B cell (primary cell): ENCODE data around the gene DCHS2. TPM values are rescaled to one million over a fixed set of nuclear protein-coding genes. Genes with fewer than 3 reads are reported as not detected.

Experiments used
- ATAC-seq: fragments of 200-7000 bp; cut with Tn5 transposase; one replicate; pipeline ENCODE4 v1.10.0; 2021; ENCODE audit warnings: low read depth, mild to moderate bottlenecking, moderate number of reproducible peaks, moderate library complexity
- CTCF ChIA-PET: fragments of 350-600 bp; sonication (Branson Sonifier 250); formaldehyde crosslinking; loops from one replicate; lab custom pipeline; 2021; ENCODE audit warnings: antibody characterized with exemption, inconsistent platforms; lab: Charles Lee
- POLR2A ChIA-PET: fragments of 350-600 bp; sonication (Branson Sonifier 250); formaldehyde crosslinking; loops from one replicate; lab custom pipeline; 2021; ENCODE audit warnings: antibody characterized with exemption; lab: Charles Lee
- DNase-seq: peaks from one replicate; pipeline ENCODE4 v3.0.0; 2013
- H2AFZ ChIP-seq: 2 replicates; pipeline ENCODE4 v1.6.1; 2012; ENCODE audit warnings: mild to moderate bottlenecking, low read depth, low read length; ENCODE audit not compliant: insufficient read depth, poor library complexity, severe bottlenecking
- H3K27ac ChIP-seq, 2 donors: 1 replicate in 1 of 2; 2 replicates in 1 of 2; pipeline ENCODE4 v1.5.1; 2012 to 2013; ENCODE audit warnings: low read length in 2 of 2, mild to moderate bottlenecking in 2 of 2, moderate library complexity in 1 of 2
- H3K27me3 ChIP-seq, 4 experiments: fragments of 200-600 bp in 1 of 4; sonication (generic) in 1 of 4; replicated peaks in 1 of 4; 1 replicate in 2 of 4; 2 replicates in 2 of 4; pipeline versions ENCODE4 v1.6.1 to v1.7.0; 2013 to 2016; ENCODE audit warnings: low read length in 3 of 4, mild to moderate bottlenecking in 2 of 4, mixed read lengths in 1 of 4, moderate library complexity in 1 of 4; ENCODE audit not compliant: insufficient read depth in 4 of 4, control insufficient read depth in 3 of 4; ENCODE audit errors: control extremely low read depth in 1 of 4
- H3K36me3 ChIP-seq, 2 experiments: replicated peaks in 1 of 2; 1 replicate in 1 of 2; 2 replicates in 1 of 2; pipeline versions ENCODE4 v1.6.1 to v1.7.1; 2013; ENCODE audit warnings: low read length in 1 of 2; ENCODE audit not compliant: insufficient read depth in 2 of 2, control insufficient read depth in 1 of 2; ENCODE audit errors: control extremely low read depth in 1 of 2, extremely low read depth in 1 of 2
- H3K4me1 ChIP-seq, 2 donors: fragments of 200-600 bp in 1 of 2; sonication (generic) in 1 of 2; 1 replicate in 1 of 2; 2 replicates in 1 of 2; pipeline versions ENCODE4 v1.5.1 to v1.6.1; 2013 to 2017; ENCODE audit warnings: low read length in 2 of 2; ENCODE audit not compliant: control insufficient read depth in 2 of 2, insufficient read depth in 2 of 2
- H3K4me2 ChIP-seq: replicated peaks from 2 replicates; pipeline ENCODE3; 2012; ENCODE audit warnings: mild to moderate bottlenecking, low read depth, low read length; ENCODE audit not compliant: poor library complexity, severe bottlenecking
- H3K4me3 ChIP-seq, 5 experiments: fragments of 200-600 bp in 1 of 5; sonication (generic) in 1 of 5; 1 replicate in 3 of 5; 2 replicates in 2 of 5; pipeline versions ENCODE4 v1.5.1 to v1.7.0; 2011 to 2016; ENCODE audit warnings: low read length in 4 of 5, mild to moderate bottlenecking in 4 of 5, low read depth in 2 of 5, control low read depth in 1 of 5, moderate library complexity in 1 of 5; ENCODE audit not compliant: insufficient read depth in 1 of 5; ENCODE audit errors: control extremely low read depth in 1 of 5, extremely low read depth in 1 of 5
- H3K79me2 ChIP-seq: fragments of 200-600 bp; sonication (generic); one replicate; pipeline ENCODE4 v1.6.0; 2016; ENCODE audit warnings: low read length; ENCODE audit not compliant: control insufficient read depth, insufficient read depth
- H3K9ac ChIP-seq: fragments of 200-600 bp; sonication (generic); 2 replicates; pipeline ENCODE4 v1.6.1; 2017; ENCODE audit warnings: mild to moderate bottlenecking, low read length, moderate library complexity
- H3K9me3 ChIP-seq, 3 donors: one replicate each; pipeline versions ENCODE4 v1.6.1 to v1.7.1; 2013; ENCODE audit warnings: low read length in 2 of 3; ENCODE audit not compliant: control insufficient read depth in 2 of 3, insufficient read depth in 1 of 3; ENCODE audit errors: control extremely low read depth in 1 of 3
- H4K20me1 ChIP-seq: 2 replicates; pipeline ENCODE4 v1.6.0; 2012; ENCODE audit warnings: mild to moderate bottlenecking, low read length; ENCODE audit not compliant: insufficient read depth, control insufficient read depth, poor library complexity, severe bottlenecking
- H3K27ac Mint-ChIP-seq: one replicate; pipeline ENCODE4 v1.8.0; 2021; ENCODE audit warnings: mixed read lengths
- H3K27me3 Mint-ChIP-seq: one replicate; pipeline ENCODE4 v1.8.0; 2021; ENCODE audit warnings: mixed read lengths
- H3K4me1 Mint-ChIP-seq: one replicate; pipeline ENCODE4 v1.8.0; 2021; ENCODE audit warnings: mixed read lengths
- H3K4me3 Mint-ChIP-seq: one replicate; pipeline ENCODE4 v1.8.0; 2021; ENCODE audit warnings: mixed read lengths
- H3K9me3 Mint-ChIP-seq: one replicate; pipeline ENCODE4 v1.8.0; 2022; ENCODE audit warnings: mixed read lengths; ENCODE audit not compliant: insufficient read depth
- CTCF ChIP-seq: fragments of 200-600 bp; IDR thresholded peaks from one replicate; pipeline ENCODE4 v1.8.0; 2022; ENCODE audit warnings: antibody characterized with exemption, mild to moderate bottlenecking
- EZH2 ChIP-seq: IDR thresholded peaks from 2 replicates; pipeline ENCODE4 v1.6.1; 2012; ENCODE audit warnings: borderline replicate concordance, low read depth, mild to moderate bottlenecking, moderate library complexity, low read length; ENCODE audit not compliant: insufficient read depth, poor library complexity, severe bottlenecking
- WGBS: methylation state at CpG from one replicate; pipeline ENCODE4 v1.1.5; 2013; ENCODE audit warnings: missing lambda C conversion rate; ENCODE audit not compliant: insufficient coverage; 5-methylcytosine and 5-hydroxymethylcytosine counted together
- intact Hi-C: fragments of 100-400 bp; cut with micrococcal nuclease; formaldehyde crosslinking; loops from one replicate; pipeline ENCODE4 v1.10.0; 2022
- polyA plus RNA-seq: library from polyadenylated mRNA; depleted of rRNA; stranded (reverse); fragments of >200 nt; gene quantifications from 2 replicates; pipeline ENCODE4 v1.2.3, GENCODE V29; 2012
- total RNA-seq, 2 donors: library from RNA; stranded (reverse); fragments of 120-200 nt in 1 of 2; gene quantifications; 1 replicate in 1 of 2; 2 replicates in 1 of 2; pipeline versions ENCODE4 v1.2.3 to v1.2.4, GENCODE V29; 2013 to 2022

The DCHS2 gene
- total and polyA plus RNA-seq, 2 donors (not counting 1 experiment from before 2014, with no cell fraction given): 0.02 to 0.06 TPM

DNA sequence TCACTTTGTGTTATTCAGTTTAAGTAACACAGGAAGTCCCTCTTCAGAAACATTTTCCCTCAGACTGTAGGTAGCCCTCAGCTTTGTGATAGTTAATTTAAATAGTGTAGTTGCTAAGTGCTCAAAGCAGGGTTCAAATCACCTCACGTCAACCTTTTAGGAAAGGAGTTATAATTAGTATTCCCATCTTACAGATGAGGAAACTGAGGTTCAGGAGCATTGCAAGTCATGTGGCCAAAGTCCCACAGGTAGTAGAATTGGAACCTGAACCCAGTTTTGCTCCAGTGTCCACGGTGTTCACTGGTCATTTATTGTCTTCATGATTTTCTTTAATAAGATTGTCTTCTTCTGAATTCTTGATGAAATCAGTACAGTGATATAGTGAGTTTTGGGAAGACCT is 4.3 kb upstream of the DCHS2 start:
- ATAC-seq (no peak), DNase-seq (no peak)
- Histone ChIP-seq H3K4me2 (no peak overlapping the region), H4K20me1 (no peaks in the 10 kb centered on the region), H3K27ac (no peak overlapping the region), H3K36me3 (no peaks in the 10 kb centered on the region), H3K79me2 (no peaks in the 10 kb centered on the region), H3K9me3 (peaks cover 0 to 3% (median 0%) of the 10 kb centered on the region in 3 donors), H3K9ac (no peak overlapping the region), H3K27me3 (peaks cover 0 to 44% (median 32%) of the 10 kb centered on the region in 4 experiments), H2AFZ (no peak overlapping the region), H3K4me3 (no peak overlapping the region), H3K4me1 (peaks cover 12 to 14% of the 10 kb centered on the region in 2 donors)
- H3K4me3 Mint-ChIP-seq: no peak overlapping the region
- WGBS: no CpG with 5 or more reads among the region's 2 CpGs
- CTCF ChIA-PET: no interaction called here
- no peaks in the 10 kb centered on the region for H3K9me3 Mint-ChIP-seq
- H3K27ac Mint-ChIP-seq: no peak overlapping the region
- peaks cover 68% of the 10 kb centered on the region for H3K27me3 Mint-ChIP-seq
- intact Hi-C loops: no loop called here
- peaks cover 18% of the 10 kb centered on the region for H3K4me1 Mint-ChIP-seq
- TF ChIP-seq EZH2 (no peak), CTCF (no peak)
- POLR2A ChIA-PET: no interaction called here

- DNase-seq: no peak
- 5% methylated on average over 16 of the region's 16 CpGs for WGBS
- H3K36me3 ChIP-seq: no peaks in the 10 kb centered on the region
Observed at GRCh38 chr4:154492288-154492687, 689 bp upstream of the DCHS2 start.

More at GRCh38 chr4:154492288-154492687, 689 bp upstream of the DCHS2 start:
- peak overlapping the region; percentile 83 for H3K4me2 ChIP-seq
- peaks cover 17 to 23% of the 10 kb centered on the region in 2 donors for H3K4me1 ChIP-seq
- H3K9me3 ChIP-seq: peaks cover 0 to 22% (median 0%) of the 10 kb centered on the region in 3 donors
- ATAC-seq: no peak
- ChIA-PET POLR2A (no interaction called here), CTCF (interaction anchor here (1.1 to 2.2 kb wide), 2 partner anchors 9 to 11 kb away, joined by 3 to 6 read pairs; no protein-coding TSS in a partner anchor)
- Mint-ChIP-seq H3K4me3 (peak overlapping the region; percentile 91), H3K4me1 (peaks cover 27% of the 10 kb centered on the region), H3K27ac (no peak overlapping the region), H3K9me3 (no peaks in the 10 kb centered on the region), H3K27me3 (peaks cover 68% of the 10 kb centered on the region)
- H4K20me1 ChIP-seq: no peaks in the 10 kb centered on the region
- TF ChIP-seq CTCF (no peak), EZH2 (no peak)
- no peak overlapping the region for H3K27ac ChIP-seq
- peaks cover 0 to 69% (median 31%) of the 10 kb centered on the region in 4 experiments for H3K27me3 ChIP-seq
- H2AFZ ChIP-seq: peak overlapping the region; percentile 70
- peak overlapping the region; percentile 26 to 71 (median 61) for H3K4me3 ChIP-seq
- peak overlapping the region; percentile 61 for H3K9ac ChIP-seq
- no peaks in the 10 kb centered on the region for H3K79me2 ChIP-seq
- intact Hi-C loops: loop anchor here (5.0 kb wide), 1 partner anchor 75 kb away; no protein-coding TSS in a partner anchor
